ENCODE data around the gene HTATSF1. TPM values are rescaled to one million over a fixed set of nuclear protein-coding genes. Genes with fewer than 3 reads are reported as not detected.

HTATSF1 gene
- total RNA-seq, 1 experiment from 2014 or later, result 60.7 TPM

DNA sequence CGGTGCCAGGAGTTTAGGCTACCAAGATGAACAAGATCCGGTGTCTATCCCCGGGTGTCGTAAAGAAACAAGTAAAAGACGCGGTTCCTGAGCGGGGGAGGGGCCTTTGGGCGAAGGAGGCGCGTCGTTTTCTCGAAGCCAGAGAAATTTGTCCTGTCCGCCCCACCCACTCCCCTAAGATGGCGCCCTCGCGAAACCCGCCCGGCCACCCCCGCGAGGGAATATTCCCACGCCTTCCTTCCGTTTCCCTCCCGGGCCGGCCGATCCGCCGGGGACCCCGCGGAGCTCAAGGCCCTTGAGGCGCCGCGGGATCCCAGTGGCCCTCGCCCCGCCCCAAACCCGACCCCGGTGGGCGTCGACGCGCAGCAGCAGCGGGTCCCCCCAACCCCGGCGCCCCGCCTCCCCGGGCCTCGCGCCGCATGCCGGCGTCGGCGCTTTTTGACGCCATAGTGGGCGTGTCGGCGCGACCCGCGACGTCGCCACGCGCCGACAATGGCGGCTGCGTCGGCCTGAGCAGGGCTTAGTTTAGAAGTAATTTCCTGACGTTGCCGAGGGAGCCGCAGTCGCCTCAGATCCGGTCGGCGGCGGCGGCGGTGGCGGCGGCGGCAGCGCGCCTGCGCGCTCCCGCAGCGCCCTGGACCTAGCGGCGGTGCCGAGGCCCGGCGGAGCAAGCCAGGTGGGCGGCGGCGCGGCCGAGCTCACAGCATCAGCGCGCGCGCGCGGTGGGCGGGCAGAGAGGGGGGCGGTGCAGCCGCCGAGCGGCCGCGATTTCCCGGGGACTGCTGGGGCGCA is 432 bp upstream of the HTATSF1 start:
- DNase-seq (ENCODE audit: low spot score), result peak; percentile 84

GRCh38 chrX:136519069-136519468 is 21.7 kb downstream of the HTATSF1 start:
- peak; percentile 23 for DNase-seq (ENCODE audit: low spot score)

GRCh38 chrX:136523770-136524169 is 26.4 kb downstream of the HTATSF1 start:
- no peak for DNase-seq (ENCODE audit: low spot score)

DNA sequence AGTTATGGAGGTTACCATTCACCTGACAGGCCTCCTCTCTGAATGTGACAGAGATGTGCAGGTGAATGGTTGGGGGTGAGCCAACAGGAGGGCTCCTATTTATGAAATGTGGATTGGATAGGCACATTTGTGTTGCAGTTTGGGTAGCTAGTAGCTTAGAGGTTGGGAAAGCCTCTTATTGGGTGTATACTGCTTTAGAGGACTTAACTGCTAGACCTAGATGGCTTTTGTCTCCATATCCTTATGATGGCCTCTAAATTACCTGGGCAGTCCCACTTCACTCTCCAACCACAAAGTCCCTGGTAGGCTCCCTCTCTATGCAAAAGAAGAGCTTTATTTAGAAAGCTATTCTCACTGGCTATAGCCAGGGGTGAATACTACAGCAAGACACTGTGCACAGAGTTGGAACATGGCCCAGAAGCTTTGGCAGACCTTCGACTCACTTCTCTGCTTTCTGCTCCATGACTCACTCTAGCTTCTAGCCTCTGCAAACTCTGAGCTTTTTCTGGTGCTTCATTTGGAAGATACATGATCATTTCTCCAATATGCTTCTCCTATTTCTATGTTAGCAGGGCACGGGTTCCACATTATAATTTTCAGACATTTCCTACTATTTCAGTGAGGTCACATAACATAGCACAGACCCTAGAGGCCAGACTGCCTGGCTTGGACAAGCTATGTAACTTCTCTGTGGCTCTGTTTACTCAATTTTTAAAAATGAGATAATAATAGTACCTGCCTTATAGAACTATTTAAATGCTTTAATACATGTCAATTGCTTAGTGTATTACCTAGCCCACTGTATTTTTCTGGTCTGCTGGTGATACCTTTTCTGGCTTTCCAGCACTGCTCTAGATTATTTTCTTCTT is 28.6 kb downstream of the HTATSF1 start:
- peak; percentile 87 for DNase-seq (ENCODE audit: low spot score)

DNA sequence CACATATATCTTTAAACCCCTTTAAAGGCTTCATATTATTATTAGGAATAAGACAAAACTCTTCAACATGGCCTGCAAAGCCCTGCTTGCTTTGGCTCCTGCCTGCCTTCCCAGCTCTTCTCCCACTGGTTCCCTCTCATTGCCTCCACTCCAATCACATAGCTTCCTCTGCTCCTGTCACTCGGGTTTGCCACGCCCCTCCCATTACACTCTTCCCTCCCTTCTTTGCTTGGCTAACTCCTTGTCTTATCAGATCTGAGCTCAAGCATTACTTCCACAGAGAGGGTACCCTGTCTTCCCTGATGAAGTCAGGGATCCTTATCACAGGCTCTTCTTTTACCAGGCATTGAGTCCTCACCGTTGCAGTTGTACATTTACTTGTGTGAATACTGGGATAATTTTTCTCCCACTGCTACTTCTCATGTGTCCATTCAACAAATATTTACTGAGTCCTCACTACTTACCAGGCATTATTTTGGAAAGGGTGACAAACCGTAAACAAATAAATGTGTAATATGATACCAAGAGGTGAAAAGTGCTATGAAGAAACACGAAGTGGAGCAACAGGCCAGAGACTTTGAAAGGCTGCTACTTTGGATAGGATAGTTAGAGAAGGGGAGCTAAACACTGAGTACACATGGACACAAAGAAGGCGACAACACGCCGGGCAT is 31.4 kb downstream of the HTATSF1 start:
- peak; percentile 33 for DNase-seq (ENCODE audit: low spot score)

DNA sequence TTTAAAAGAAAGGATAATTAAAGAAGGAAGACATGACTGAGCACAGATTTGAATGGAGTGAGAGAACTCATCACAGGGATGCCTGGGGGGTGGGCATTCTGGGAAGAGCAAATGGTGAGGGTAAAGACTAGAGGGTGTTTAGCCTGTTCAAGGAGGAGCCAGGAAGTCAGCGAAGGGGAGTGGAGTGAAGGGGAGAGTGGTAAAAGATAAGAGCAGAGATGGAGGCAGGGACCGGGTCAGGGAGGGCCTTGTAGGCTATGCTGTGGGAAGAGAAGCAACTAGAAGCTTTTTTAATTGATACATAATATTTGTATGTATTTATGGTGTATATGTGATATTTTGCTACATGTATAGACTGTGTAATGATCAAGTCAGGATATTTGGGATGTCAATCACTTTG is 32.4 kb downstream of the HTATSF1 start:
- no peak for DNase-seq (ENCODE audit: low spot score)

GRCh38 chrX:136531951-136532350 is 34.6 kb downstream of the HTATSF1 start, which contains the start of gene VGLL1:
VGLL1 (plus strand) TSS chrX:136532215; CDS start chrX:136536021, 3,806 bp downstream.
- DNase-seq (ENCODE audit: low spot score), result no peak

- DNase-seq (ENCODE audit: low spot score), result no peak
Observed at GRCh38 chrX:136534131-136534530, 36.7 kb downstream of the HTATSF1 start.

DNA sequence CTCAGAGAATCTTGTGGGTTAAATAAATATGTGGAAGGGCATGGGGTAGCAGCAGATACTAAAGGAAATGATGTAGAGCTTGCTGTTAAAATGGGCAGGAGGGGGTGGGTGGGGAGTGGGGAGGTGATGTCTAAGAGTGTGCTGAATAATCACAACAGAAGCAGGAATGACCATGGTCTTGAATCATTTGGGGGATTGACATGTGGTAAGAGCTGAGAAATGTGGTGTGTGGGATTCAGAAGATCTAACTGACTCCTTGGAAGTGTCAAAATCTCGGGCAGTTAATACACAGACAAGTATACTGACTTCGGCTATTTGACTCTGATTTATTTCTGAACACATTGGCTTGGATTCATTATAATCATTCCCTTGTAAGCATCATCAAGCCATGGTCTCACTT is 41.4 kb downstream of the HTATSF1 start:
- DNase-seq (ENCODE audit: low spot score), result no peak

GRCh38 chrX:136540226-136540625 is 42.8 kb downstream of the HTATSF1 start:
- DNase-seq (ENCODE audit: low spot score), result no peak

DNA sequence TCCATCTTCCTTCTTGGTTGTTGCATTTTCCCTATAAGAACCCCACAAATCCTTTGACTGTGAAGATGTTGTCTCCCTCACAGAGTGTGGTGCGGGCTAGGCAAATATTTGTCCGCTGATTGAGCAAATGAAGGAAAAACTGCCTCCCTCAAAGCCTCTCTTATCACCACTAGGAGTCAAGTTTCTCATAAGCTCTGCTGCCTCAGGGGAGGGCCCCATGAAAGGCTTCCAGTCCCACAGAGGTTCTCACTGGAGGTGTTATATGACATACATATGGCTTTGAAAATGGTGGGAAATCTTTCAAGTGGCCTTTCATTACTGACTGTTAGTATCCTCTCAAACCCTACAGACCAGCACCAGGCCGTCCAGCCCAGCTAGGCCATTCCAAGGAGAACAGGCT is 43.9 kb downstream of the HTATSF1 start:
- no peak for DNase-seq (ENCODE audit: low spot score)

DNA sequence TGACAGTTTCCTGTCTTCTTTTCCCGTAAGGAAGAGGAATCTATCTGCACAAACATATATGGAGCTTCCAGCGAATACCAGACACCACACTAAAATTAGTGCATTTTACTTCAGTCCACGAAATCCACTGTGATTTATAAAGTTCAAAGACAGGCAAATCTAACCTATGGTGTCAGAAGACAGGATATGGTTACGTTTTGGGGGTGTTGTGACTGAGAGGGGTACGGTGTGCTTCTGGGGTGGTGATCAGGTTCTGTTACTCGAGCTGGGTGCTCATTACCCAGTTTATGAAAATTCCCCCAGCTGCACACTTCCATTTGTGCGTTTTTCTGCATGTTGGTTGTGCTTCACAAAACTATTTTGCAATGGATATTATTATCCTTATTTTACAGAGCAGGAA is 44.9 kb downstream of the HTATSF1 start:
- DNase-seq (ENCODE audit: low spot score), result no peak

DNA sequence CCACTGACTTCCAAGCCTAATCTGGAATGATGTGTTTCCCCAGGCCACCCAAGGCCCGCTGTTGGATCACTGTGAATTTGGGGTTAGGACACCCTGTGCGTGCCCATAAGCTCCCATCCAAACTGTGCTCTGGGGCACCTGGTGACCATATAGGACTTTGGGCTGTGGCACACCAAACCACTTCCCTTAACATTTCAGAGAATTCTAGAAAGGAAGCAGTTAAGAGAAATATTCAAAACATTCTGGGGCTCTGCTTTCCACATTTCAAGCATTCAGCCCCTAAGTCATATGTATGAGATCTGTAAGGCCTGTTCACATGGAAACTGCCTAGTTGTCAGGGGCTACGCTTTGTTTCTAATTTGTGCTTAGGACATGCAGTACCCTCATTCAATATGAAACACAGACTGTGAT is 49.0 kb downstream of the HTATSF1 start:
- no peak for DNase-seq (ENCODE audit: low spot score)

DNA sequence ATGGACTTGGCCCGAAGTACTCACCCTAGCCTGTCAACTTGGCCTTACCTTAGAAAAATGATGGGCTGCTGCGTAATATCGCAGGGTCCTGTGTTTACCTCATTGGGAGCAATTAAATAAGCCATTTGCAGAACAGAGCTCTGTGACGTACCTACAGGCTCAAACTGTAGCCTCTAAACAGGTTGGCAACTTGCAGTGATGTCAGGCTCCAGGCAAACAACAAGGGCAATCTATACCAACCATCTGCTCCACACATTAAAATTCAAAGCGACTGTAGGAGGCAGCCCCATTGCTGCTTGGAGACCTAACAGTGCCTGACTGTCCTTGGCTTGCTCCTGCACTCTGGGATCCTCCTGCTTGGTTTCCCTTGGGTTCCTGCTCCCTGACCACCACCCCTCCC is 51.8 kb downstream of the HTATSF1 start:
- DNase-seq (ENCODE audit: low spot score), result no peak

DNA sequence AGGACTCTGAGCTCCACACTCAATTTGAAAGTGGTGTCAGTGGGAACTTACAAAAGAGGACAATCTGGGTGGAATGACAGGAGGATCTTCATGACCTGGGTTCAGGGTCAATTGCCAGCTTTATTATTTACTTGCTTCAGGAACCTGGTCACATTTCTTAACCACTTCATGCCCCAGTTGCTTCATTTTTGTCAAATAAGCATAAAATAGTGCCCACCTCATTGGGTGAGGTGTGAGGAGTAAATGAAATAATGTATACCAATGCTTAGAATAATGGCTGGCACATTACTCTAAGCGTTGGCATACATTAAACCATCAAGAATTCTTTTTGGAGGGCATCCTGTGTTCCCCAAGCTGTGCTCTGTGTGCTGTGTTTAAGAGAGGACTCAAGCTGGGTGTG is 54.0 kb downstream of the HTATSF1 start:
- DNase-seq (ENCODE audit: low spot score), result no peak

DNA sequence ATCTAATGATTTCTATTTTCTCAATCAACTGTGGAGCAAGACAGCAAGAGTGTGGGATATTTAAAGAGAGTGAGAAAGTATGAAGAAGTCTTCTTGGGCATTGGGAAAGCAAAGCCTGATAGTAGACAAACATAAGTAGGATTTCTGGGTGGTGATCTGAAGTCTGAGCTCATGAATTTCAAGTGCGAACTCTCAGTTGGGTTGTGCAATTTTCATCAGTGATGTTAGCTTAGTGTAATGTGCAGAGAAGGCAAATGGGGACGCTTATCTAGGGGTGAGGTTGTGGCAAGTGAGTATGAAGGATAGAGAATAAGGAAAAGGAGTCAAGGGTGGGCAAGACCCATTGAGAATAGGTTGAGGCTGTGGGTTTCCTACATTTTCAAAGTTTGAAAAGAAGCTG is 58.3 kb downstream of the HTATSF1 start:
- DNase-seq (ENCODE audit: low spot score), result no peak

Small RNAs within 50 kb of the gene (small RNA-seq; reads per million reads assigned to genes)
- gene MIR934, result not detected

Other genes with a start within 250 kb of the HTATSF1 start
- gene MAP7D3, start 246.2 kb upstream of the HTATSF1 start, total RNA-seq (2014; rRNA removed; shearing (Covaris generic)), result 2.0 and 3.4 TPM in 2 replicates
- gene ADGRG4, start 196.6 kb upstream of the HTATSF1 start, total RNA-seq (2014; rRNA removed; shearing (Covaris generic)), result not detected in 2 replicates
- gene BRS3, start 9.6 kb upstream of the HTATSF1 start, total RNA-seq (2014; rRNA removed; shearing (Covaris generic)), result not detected in 2 replicates
- gene VGLL1, start 34.6 kb downstream of the HTATSF1 start, total RNA-seq (2014; rRNA removed; shearing (Covaris generic)), result 3.5 and 4.7 TPM in 2 replicates
- gene CD40LG, start 150.6 kb downstream of the HTATSF1 start, total RNA-seq (2014; rRNA removed; shearing (Covaris generic)), result not detected in 2 replicates

Data from HT-29 (cell line).